Astrocyte (in vitro differentiated cells and primary cell): ENCODE data around the gene RAB3A. TPM values are rescaled to one million over a fixed set of nuclear protein-coding genes. Genes with fewer than 3 reads are reported as not detected.

Experiments
- DNase-seq: peaks from one replicate; pipeline ENCODE4 v3.0.0-alpha.2; 2010; ENCODE audit warnings: low read depth
- FAIRE-seq: peaks from 2 replicates; lab custom pipeline; 2011; peaks lifted over from hg19 to GRCh38; lab: Jason Lieb, UNC
- H2AFZ ChIP-seq: 2 replicates; pipeline ENCODE4 v1.6.0; 2012; ENCODE audit warnings: low read depth, low read length, inconsistent platforms
- H3K27ac ChIP-seq: 2 replicates; pipeline ENCODE4 v1.5.1; 2011; ENCODE audit warnings: low read depth, low read length, inconsistent platforms
- H3K27me3 ChIP-seq: 2 replicates; pipeline ENCODE4 v1.6.0; 2011; ENCODE audit warnings: low read length, inconsistent platforms; ENCODE audit not compliant: insufficient read depth
- H3K36me3 ChIP-seq: 2 replicates; pipeline ENCODE4 v1.5.1; 2011; ENCODE audit warnings: low read length, inconsistent platforms; ENCODE audit not compliant: insufficient read depth
- H3K4me1 ChIP-seq: 2 replicates; pipeline ENCODE4 v1.5.1; 2011; ENCODE audit warnings: low read length, inconsistent platforms; ENCODE audit not compliant: insufficient read depth
- H3K4me2 ChIP-seq: 2 replicates; pipeline ENCODE4 v1.6.0; 2012; ENCODE audit warnings: low read length, inconsistent platforms
- H3K4me3 ChIP-seq: 2 replicates; pipeline ENCODE4 v1.5.1; 2011; ENCODE audit warnings: low read depth, mild to moderate bottlenecking, low read length, inconsistent platforms; ENCODE audit not compliant: insufficient read depth
- H3K79me2 ChIP-seq: 2 replicates; pipeline ENCODE4 v1.6.0; 2012; ENCODE audit warnings: mild to moderate bottlenecking, low read length, inconsistent platforms; ENCODE audit not compliant: insufficient read depth
- H3K9ac ChIP-seq: 2 replicates; pipeline ENCODE4 v1.6.0; 2012; ENCODE audit warnings: mild to moderate bottlenecking, low read length, inconsistent platforms
- H3K9me3 ChIP-seq: 2 replicates; pipeline ENCODE4 v1.5.1; 2012; ENCODE audit warnings: low read depth, mild to moderate bottlenecking, low read length, inconsistent platforms; ENCODE audit not compliant: insufficient read depth
- H4K20me1 ChIP-seq: 2 replicates; pipeline ENCODE4 v1.6.0; 2012; ENCODE audit warnings: low read length, inconsistent platforms; ENCODE audit not compliant: insufficient read depth
- H3K27ac Mint-ChIP-seq: one replicate; pipeline ENCODE4 v1.8.0; 2021; ENCODE audit warnings: mild to moderate bottlenecking, mixed read lengths; ENCODE audit not compliant: unreplicated experiment
- H3K27me3 Mint-ChIP-seq: one replicate; pipeline ENCODE4 v1.8.0; 2021; ENCODE audit warnings: low read depth, mixed read lengths; ENCODE audit not compliant: unreplicated experiment
- H3K36me3 Mint-ChIP-seq: one replicate; pipeline ENCODE4 v1.8.0; 2021; ENCODE audit warnings: low read depth, mixed read lengths; ENCODE audit not compliant: unreplicated experiment
- H3K4me1 Mint-ChIP-seq: one replicate; pipeline ENCODE4 v1.8.0; 2021; ENCODE audit warnings: low read depth, mixed read lengths; ENCODE audit not compliant: unreplicated experiment
- H3K4me3 Mint-ChIP-seq: one replicate; pipeline ENCODE4 v1.8.0; 2021; ENCODE audit warnings: mild to moderate bottlenecking, moderate library complexity, mixed read lengths; ENCODE audit not compliant: unreplicated experiment
- H3K9me3 Mint-ChIP-seq: one replicate; pipeline ENCODE4 v1.8.0; 2021; ENCODE audit warnings: mild to moderate bottlenecking, mixed read lengths; ENCODE audit not compliant: unreplicated experiment
- EZH2 ChIP-seq: IDR thresholded peaks from 2 replicates; pipeline ENCODE4 v1.6.1; 2012; ENCODE audit warnings: mild to moderate bottlenecking, low read length, inconsistent platforms; ENCODE audit not compliant: insufficient read depth
- total RNA-seq: library from RNA; stranded (reverse); gene quantifications from 2 replicates; pipeline ENCODE4 v1.2.1, GENCODE V29; 2021
- TF ChIP-seq, protein P1 (sequence below): IDR thresholded peaks from 2 replicates; pipeline ENCODE4 v1.5.1; 2011; ENCODE audit warnings: low read depth, mild to moderate bottlenecking, inconsistent platforms, low read length, moderate library complexity; ENCODE audit not compliant: insufficient read depth

Gene RAB3A
- total RNA-seq, 1 donor from 2014 or later, result 7.5 TPM

DNA sequence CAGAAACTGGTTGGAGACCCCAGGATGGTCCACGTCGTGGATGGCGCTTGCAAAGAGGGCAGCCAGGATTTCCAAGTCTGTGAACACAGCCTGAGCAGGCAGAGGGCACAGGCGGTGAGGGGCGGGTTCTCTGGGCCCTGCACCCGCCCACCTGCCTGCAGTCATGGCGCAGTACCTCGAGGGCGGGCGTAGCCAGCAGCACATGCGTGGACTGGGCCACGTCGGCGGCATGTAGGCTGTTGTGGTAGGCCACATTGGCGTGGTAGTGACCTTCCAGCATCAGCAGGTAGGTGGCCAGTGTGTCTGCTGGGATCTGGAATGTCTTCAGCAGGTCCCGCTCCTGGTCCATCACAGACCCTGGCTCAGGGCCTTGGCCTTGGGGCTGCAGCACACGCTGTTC lies 14.3 kb upstream of the RAB3A start:
- no peaks in the 10 kb centered on the region for H3K9me3 ChIP-seq
- FAIRE-seq, result no peak

DNA sequence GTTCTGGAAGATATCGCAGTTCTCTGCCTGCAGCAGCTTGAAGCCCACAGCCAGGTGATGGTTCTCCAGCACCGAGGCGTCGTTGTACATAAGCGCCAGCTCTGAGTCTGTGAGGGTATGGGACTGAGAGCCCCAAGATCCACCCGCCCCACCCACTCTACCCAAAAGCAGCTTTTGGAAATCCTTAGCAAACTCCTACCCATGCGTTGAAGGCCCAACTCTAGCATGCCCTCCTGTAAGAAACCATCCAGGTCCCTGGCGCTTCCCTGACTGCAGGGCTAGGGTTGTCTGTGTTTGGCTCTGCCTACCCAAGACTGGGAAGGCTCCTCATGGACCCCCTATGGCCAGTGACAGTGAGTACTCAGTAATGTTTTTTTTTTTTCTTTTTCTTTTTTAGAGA lies 12.9 kb upstream of the RAB3A start:
- TF ChIP-seq, protein P1, sequence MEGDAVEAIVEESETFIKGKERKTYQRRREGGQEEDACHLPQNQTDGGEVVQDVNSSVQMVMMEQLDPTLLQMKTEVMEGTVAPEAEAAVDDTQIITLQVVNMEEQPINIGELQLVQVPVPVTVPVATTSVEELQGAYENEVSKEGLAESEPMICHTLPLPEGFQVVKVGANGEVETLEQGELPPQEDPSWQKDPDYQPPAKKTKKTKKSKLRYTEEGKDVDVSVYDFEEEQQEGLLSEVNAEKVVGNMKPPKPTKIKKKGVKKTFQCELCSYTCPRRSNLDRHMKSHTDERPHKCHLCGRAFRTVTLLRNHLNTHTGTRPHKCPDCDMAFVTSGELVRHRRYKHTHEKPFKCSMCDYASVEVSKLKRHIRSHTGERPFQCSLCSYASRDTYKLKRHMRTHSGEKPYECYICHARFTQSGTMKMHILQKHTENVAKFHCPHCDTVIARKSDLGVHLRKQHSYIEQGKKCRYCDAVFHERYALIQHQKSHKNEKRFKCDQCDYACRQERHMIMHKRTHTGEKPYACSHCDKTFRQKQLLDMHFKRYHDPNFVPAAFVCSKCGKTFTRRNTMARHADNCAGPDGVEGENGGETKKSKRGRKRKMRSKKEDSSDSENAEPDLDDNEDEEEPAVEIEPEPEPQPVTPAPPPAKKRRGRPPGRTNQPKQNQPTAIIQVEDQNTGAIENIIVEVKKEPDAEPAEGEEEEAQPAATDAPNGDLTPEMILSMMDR, result no peak
- no peak for TF ChIP-seq EZH2
- no peak overlapping the region for H3K4me3 Mint-ChIP-seq
- DNase-seq, result no peak
- Histone ChIP-seq H3K4me3 (no peak overlapping the region), H3K4me1 (peaks cover 6% of the 10 kb centered on the region), H3K27me3 (peaks cover 2% of the 10 kb centered on the region), H3K36me3 (no peaks in the 10 kb centered on the region), H3K4me2 (no peak overlapping the region), H3K27ac (no peak overlapping the region), H2AFZ (no peak overlapping the region), H3K9ac (no peak overlapping the region), H4K20me1 (no peaks in the 10 kb centered on the region), H3K79me2 (no peaks in the 10 kb centered on the region), H3K9me3 (no peaks in the 10 kb centered on the region)
- peaks cover 3% of the 10 kb centered on the region for H3K36me3 Mint-ChIP-seq
- peaks cover 10% of the 10 kb centered on the region for H3K4me1 Mint-ChIP-seq
- no peaks in the 10 kb centered on the region for H3K9me3 Mint-ChIP-seq
- no peak overlapping the region for H3K27ac Mint-ChIP-seq
- H3K27me3 Mint-ChIP-seq, result peaks cover 18% of the 10 kb centered on the region
- FAIRE-seq, result no peak

More for the DNA sequence above, 14.3 kb upstream of the RAB3A start:
- Mint-ChIP-seq H3K27ac (no peak overlapping the region), H3K27me3 (peaks cover 18% of the 10 kb centered on the region), H3K36me3 (peaks cover 3% of the 10 kb centered on the region), H3K9me3 (no peaks in the 10 kb centered on the region), H3K4me1 (peaks cover 10% of the 10 kb centered on the region), H3K4me3 (no peak overlapping the region)
- Histone ChIP-seq H3K9ac (no peak overlapping the region), H3K4me3 (no peak overlapping the region), H3K36me3 (no peaks in the 10 kb centered on the region), H3K79me2 (no peaks in the 10 kb centered on the region), H2AFZ (no peak overlapping the region), H3K27me3 (peaks cover 2% of the 10 kb centered on the region), H3K4me2 (no peak overlapping the region), H3K4me1 (peaks cover 6% of the 10 kb centered on the region), H4K20me1 (no peaks in the 10 kb centered on the region), H3K27ac (no peak overlapping the region)
- no peak for DNase-seq
- TF ChIP-seq, protein P1, result no peak
- TF ChIP-seq EZH2, result no peak

DNA sequence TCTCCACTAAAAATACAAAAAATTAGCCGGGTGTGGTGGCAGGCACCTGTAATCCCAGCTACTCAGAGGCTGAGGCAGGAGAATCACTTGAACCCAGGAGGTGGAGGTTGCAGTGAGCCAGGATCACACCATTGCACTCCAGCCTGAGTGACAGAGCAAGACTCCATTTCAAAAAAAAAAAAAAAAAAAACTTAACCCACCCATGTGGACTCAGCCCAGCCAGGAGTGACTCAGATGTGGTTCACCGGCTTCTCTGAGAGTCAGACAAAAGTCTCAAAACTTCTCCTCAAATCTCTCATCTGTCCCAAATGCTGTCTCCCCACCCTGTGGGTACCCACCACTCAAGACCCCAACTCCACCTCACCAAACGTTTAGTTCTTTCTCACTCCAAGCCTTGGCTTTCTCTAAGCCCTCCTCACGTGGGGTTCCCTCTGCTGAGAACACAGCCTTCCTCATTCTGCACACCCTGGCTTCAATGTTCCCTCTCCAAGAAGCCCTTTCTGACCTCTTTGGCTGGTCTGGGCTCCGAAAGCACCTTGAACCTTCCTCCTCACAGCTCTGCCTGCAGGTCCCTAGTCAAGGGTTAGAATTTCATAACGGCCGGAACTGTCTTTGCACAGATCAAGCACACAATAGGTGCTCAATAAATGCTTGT lies 11.1 kb upstream of the RAB3A start:
- no peak for TF ChIP-seq EZH2
- TF ChIP-seq, protein P1, result no peak
- H3K27ac Mint-ChIP-seq, result peak overlapping the region; percentile 75
- H3K9me3 Mint-ChIP-seq, result no peaks in the 10 kb centered on the region
- Histone ChIP-seq H2AFZ (peak overlapping the region; percentile 43), H3K36me3 (no peaks in the 10 kb centered on the region), H3K4me3 (no peak overlapping the region), H3K79me2 (no peaks in the 10 kb centered on the region), H3K9me3 (no peaks in the 10 kb centered on the region), H3K9ac (no peak overlapping the region), H3K4me2 (peak overlapping the region; percentile 48), H3K4me1 (peaks cover 6% of the 10 kb centered on the region), H3K27me3 (no peaks in the 10 kb centered on the region), H3K27ac (no peak overlapping the region), H4K20me1 (no peaks in the 10 kb centered on the region)
- peak overlapping the region; percentile 22 for H3K4me3 Mint-ChIP-seq
- peaks cover 3% of the 10 kb centered on the region for H3K36me3 Mint-ChIP-seq
- peak; percentile 44 for DNase-seq
- H3K4me1 Mint-ChIP-seq, result peaks cover 8% of the 10 kb centered on the region
- peaks cover 22% of the 10 kb centered on the region for H3K27me3 Mint-ChIP-seq
- FAIRE-seq, result no peak
